GM23248 (cell line): ENCODE data around the gene SKAP2. TPM values are rescaled to one million over a fixed set of nuclear protein-coding genes. Genes with fewer than 3 reads are reported as not detected.

Experiments
- DNase-seq: peaks from one replicate; pipeline ENCODE4 v3.0.0-alpha.2; 2015
- H2AFZ ChIP-seq: fragments of 200-600 bp; sonication (generic); 2 replicates; pipeline ENCODE4 v1.6.1; 2016; ENCODE audit warnings: antibody characterized with exemption
- H3F3A ChIP-seq: fragments of 200-600 bp; sonication (generic); 2 replicates; pipeline ENCODE4 v1.6.1; 2016; ENCODE audit warnings: mild to moderate bottlenecking, antibody characterized with exemption, mixed run types; ENCODE audit not compliant: insufficient read depth
- H3K27ac ChIP-seq: fragments of 200-600 bp; sonication (generic); 2 replicates; pipeline ENCODE4 v1.5.1; 2016; ENCODE audit warnings: mild to moderate bottlenecking
- H3K27me3 ChIP-seq: fragments of 200-600 bp; sonication (generic); replicated peaks from 2 replicates; pipeline ENCODE4 v1.6.1; 2016; ENCODE audit warnings: mild to moderate bottlenecking; ENCODE audit not compliant: insufficient read depth
- H3K36me3 ChIP-seq: fragments of 200-600 bp; sonication (generic); 2 replicates; pipeline ENCODE4 v1.6.1; 2016; ENCODE audit warnings: low read depth, mild to moderate bottlenecking
- H3K4me1 ChIP-seq: fragments of 200-600 bp; sonication (generic); 2 replicates; pipeline ENCODE4 v1.6.1; 2016; ENCODE audit warnings: mild to moderate bottlenecking; ENCODE audit not compliant: insufficient read depth
- H3K4me2 ChIP-seq: fragments of 200-600 bp; sonication (generic); one replicate; pipeline ENCODE4 v1.6.1; 2016; ENCODE audit warnings: mild to moderate bottlenecking; ENCODE audit not compliant: unreplicated experiment
- H3K4me3 ChIP-seq: fragments of 200-600 bp; sonication (generic); 2 replicates; pipeline ENCODE4 v1.5.1; 2016; ENCODE audit warnings: mild to moderate bottlenecking
- H3K79me2 ChIP-seq: fragments of 200-600 bp; sonication (generic); 2 replicates; pipeline ENCODE4 v1.6.1; 2016; ENCODE audit warnings: mild to moderate bottlenecking; ENCODE audit not compliant: insufficient read depth
- H3K9ac ChIP-seq: fragments of 200-600 bp; sonication (generic); 2 replicates; pipeline ENCODE4 v1.6.1; 2016; ENCODE audit warnings: mild to moderate bottlenecking
- H3K9me2 ChIP-seq: fragments of 200-600 bp; sonication (generic); 2 replicates; pipeline ENCODE4 v1.6.1; 2016; ENCODE audit warnings: mixed run types, mild to moderate bottlenecking, moderate library complexity; ENCODE audit not compliant: insufficient read depth
- H3K9me3 ChIP-seq: fragments of 200-600 bp; sonication (generic); one replicate; pipeline ENCODE4 v1.6.1; 2017; ENCODE audit warnings: low read depth
- H4K20me1 ChIP-seq: fragments of 200-600 bp; sonication (generic); 2 replicates; pipeline ENCODE4 v1.6.0; 2016; ENCODE audit not compliant: insufficient read depth
- EZH2 ChIP-seq: fragments of 200-600 bp; sonication (generic); IDR thresholded peaks from 2 replicates; pipeline ENCODE4 v1.6.1; 2018; ENCODE audit warnings: antibody characterized with exemption, mild to moderate bottlenecking; ENCODE audit not compliant: insufficient read depth, poor library complexity, severe bottlenecking
- EZH2phosphoT487 ChIP-seq: fragments of 200-600 bp; sonication (generic); IDR thresholded peaks from 2 replicates; pipeline ENCODE4 v1.6.1; 2018; ENCODE audit warnings: antibody characterized with exemption, moderate library complexity, mild to moderate bottlenecking, low read depth; ENCODE audit not compliant: insufficient read depth
- WGBS, 2 experiments: methylation state at CpG; one replicate each; pipeline ENCODE4 v1.1.6; 2015 to 2017; ENCODE audit warnings: low lambda C conversion rate in 2 of 2, low coverage in 1 of 2; ENCODE audit errors: missing lambda C conversion rate in 2 of 2; 5-methylcytosine and 5-hydroxymethylcytosine counted together
- in situ Hi-C: fragments of 300-500 bp; cut with MboI; formaldehyde crosslinking; loops from 2 replicates; pipeline ENCODE4 v1.15.0; 2020
- polyA plus RNA-seq: library from polyadenylated mRNA; unstranded; fragments of >200 nt; fragmentation: Nextera tagmentation; extraction: Ambion mirVana; gene quantifications from 2 replicates; pipeline ENCODE4 v1.2.1, GENCODE V29; 2016
- total RNA-seq: library from RNA; depleted of rRNA; stranded (reverse); fragments of >200 nt; shearing (Covaris generic); gene quantifications from 2 replicates; pipeline ENCODE4 v1.2.3, GENCODE V29; 2014

Gene SKAP2
- total and polyA plus RNA-seq, 2 experiments from 2014 or later: 18.7 to 28.9 TPM

GRCh38 chr7:26633557-26633956, 230.8 kb downstream of the SKAP2 start:
- Histone ChIP-seq H3K27me3 (no peaks in the 10 kb centered on the region), H3K27ac (no peak overlapping the region), H4K20me1 (no peaks in the 10 kb centered on the region), H2AFZ (no peak overlapping the region), H3K4me1 (no peaks in the 10 kb centered on the region), H3K9ac (no peak overlapping the region), H3K9me3 (no peaks in the 10 kb centered on the region), H3K4me2 (no peak overlapping the region), H3K79me2 (no peaks in the 10 kb centered on the region), H3F3A (no peaks in the 10 kb centered on the region), H3K36me3 (no peaks in the 10 kb centered on the region), H3K4me3 (no peak overlapping the region), H3K9me2 (no peaks in the 10 kb centered on the region)
- WGBS, 2 experiments: 72 to 74% methylated on average over 3 of the region's 3 CpGs
- no peak for DNase-seq
- in situ Hi-C loops: no loop called here
- TF ChIP-seq EZH2 (no peak), EZH2phosphoT487 (no peak)

DNA sequence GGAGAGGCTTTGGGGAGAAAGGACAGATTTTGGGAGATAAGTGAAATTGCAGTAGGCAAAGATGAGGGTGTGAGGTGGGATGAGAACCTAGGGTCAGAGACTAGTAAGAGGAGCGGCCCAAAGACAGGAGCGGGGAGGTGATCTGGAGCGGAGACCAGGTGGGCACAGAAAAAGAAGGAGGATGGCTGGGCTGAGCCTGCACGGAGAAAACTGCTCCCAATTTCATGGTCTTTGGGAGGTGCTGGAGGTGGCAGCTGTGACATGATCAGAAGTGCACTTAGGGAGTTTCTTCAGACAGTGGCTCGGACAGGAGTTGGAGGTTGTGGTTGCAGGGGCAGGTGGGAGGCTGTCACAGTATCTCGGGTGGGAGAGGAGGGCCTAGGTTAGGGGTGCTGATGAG, 232.8 kb downstream of the SKAP2 start:
- Histone ChIP-seq H2AFZ (no peak overlapping the region), H3K79me2 (no peaks in the 10 kb centered on the region), H3K27ac (no peak overlapping the region), H3K9me2 (no peaks in the 10 kb centered on the region), H3K36me3 (no peaks in the 10 kb centered on the region), H3F3A (no peaks in the 10 kb centered on the region), H3K4me2 (no peak overlapping the region), H3K9me3 (no peaks in the 10 kb centered on the region), H4K20me1 (no peaks in the 10 kb centered on the region), H3K4me1 (no peaks in the 10 kb centered on the region), H3K4me3 (no peak overlapping the region), H3K9ac (no peak overlapping the region), H3K27me3 (no peaks in the 10 kb centered on the region)
- TF ChIP-seq EZH2 (no peak), EZH2phosphoT487 (no peak)
- 62 to 67% methylated on average over 6 of the region's 6 CpGs for WGBS, 2 experiments
- in situ Hi-C loops: no loop called here
- DNase-seq: no peak

DNA sequence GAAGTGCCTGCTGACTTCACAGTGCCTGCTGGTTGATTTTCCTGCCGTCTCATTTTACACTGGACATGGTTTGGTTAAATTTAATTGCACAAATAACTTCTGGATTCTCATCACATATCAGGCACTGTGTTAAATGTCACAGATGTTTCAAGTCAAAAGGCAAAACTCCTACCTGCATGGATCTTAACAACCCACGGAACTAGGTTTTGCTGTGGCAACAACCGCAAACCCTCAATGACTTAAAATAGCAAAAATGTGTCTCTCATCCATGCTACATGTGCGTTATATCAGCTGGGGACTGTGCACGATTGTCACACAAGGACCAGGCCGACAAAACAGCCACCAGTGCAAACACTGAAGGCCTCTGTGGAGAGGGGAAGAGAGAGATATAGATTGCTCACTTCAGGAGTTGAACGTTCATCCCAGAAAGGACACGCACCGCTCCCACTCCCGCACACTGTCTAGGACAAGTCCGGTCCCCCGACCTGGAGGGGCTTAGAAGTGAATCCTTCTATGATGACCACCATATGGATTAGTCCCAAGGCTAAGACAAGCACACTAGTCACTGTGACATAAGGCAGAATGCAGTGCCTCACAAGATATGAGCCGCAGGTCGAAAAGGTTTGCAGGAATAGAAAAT, 233.3 kb downstream of the SKAP2 start:
- Histone ChIP-seq H3K36me3 (no peaks in the 10 kb centered on the region), H4K20me1 (no peaks in the 10 kb centered on the region), H3K4me3 (no peak overlapping the region), H3K9ac (no peak overlapping the region), H3K4me2 (no peak overlapping the region), H3F3A (no peaks in the 10 kb centered on the region), H2AFZ (no peak overlapping the region), H3K27ac (no peak overlapping the region), H3K4me1 (no peaks in the 10 kb centered on the region), H3K79me2 (no peaks in the 10 kb centered on the region), H3K27me3 (no peaks in the 10 kb centered on the region), H3K9me2 (no peaks in the 10 kb centered on the region), H3K9me3 (no peaks in the 10 kb centered on the region)
- no peak for DNase-seq
- in situ Hi-C loops: no loop called here
- no peak for TF ChIP-seq EZH2
- WGBS, 2 experiments: 63 to 68% methylated on average over 14 of the region's 14 CpGs

DNA sequence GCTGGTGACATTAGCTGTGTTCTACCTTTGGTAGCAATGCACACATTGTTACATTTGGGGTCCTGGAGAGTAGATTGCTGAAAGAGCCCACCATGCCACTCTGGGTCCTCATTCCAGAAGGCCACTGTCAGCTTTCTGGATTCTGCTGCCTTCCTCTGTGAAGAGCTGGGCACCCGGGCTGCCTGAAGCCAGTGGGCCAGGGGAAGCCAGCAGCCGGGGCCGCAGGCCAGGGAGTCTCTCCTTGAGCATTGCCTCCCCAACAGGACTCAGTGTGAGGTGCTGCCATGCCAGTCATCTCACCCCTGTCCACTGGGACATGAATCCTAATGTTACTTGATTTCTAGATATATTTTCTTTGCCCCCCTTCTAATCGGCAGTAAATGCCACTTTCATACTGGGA, 234.0 kb downstream of the SKAP2 start:
- H3K27me3 ChIP-seq: no peaks in the 10 kb centered on the region
- H3K4me1 ChIP-seq: no peaks in the 10 kb centered on the region
- no peak overlapping the region for H3K27ac ChIP-seq
- no peaks in the 10 kb centered on the region for H4K20me1 ChIP-seq
- 53 to 71% methylated on average over 4 of the region's 4 CpGs for WGBS, 2 experiments
- H3K9ac ChIP-seq: no peak overlapping the region
- no peak for DNase-seq
- H3K4me2 ChIP-seq: no peak overlapping the region
- H3K9me3 ChIP-seq: no peaks in the 10 kb centered on the region
- no peaks in the 10 kb centered on the region for H3K79me2 ChIP-seq
- no peaks in the 10 kb centered on the region for H3F3A ChIP-seq
- no peaks in the 10 kb centered on the region for H3K36me3 ChIP-seq
- no peak overlapping the region for H2AFZ ChIP-seq
- no peaks in the 10 kb centered on the region for H3K9me2 ChIP-seq
- in situ Hi-C loops: no loop called here
- TF ChIP-seq EZH2: no peak
- no peak for TF ChIP-seq EZH2phosphoT487
- H3K4me3 ChIP-seq: no peak overlapping the region

DNA sequence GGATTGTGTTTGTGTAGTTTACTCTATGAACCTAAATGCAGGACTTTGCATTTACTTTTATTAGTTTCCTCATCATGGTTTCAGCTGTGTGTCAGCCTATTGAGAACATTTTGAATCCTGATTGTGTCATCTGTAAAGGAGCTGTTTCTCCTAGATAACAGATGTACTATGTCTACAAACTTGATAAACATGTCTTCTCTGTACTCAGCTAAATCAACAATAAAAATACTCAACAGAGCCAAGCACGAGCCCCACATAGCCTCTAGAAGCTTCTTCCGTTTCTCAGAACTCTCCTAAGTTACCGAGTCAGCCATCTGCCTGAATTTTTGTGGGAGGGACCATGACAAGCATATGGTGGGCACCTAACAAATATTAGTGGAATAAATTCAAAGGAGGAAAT, 234.7 kb downstream of the SKAP2 start:
- H4K20me1 ChIP-seq: no peaks in the 10 kb centered on the region
- H3K4me1 ChIP-seq: no peaks in the 10 kb centered on the region
- TF ChIP-seq EZH2phosphoT487: no peak
- TF ChIP-seq EZH2: no peak
- H2AFZ ChIP-seq: no peak overlapping the region
- no peak overlapping the region for H3K4me2 ChIP-seq
- H3K79me2 ChIP-seq: no peaks in the 10 kb centered on the region
- H3K9me3 ChIP-seq: no peaks in the 10 kb centered on the region
- in situ Hi-C loops: no loop called here
- 35 to 38% methylated on average over 3 of the region's 3 CpGs for WGBS, 2 experiments
- H3K27me3 ChIP-seq: no peaks in the 10 kb centered on the region
- H3K9ac ChIP-seq: no peak overlapping the region
- no peaks in the 10 kb centered on the region for H3K9me2 ChIP-seq
- no peak overlapping the region for H3K27ac ChIP-seq
- no peak overlapping the region for H3K4me3 ChIP-seq
- no peak for DNase-seq
- H3K36me3 ChIP-seq: no peaks in the 10 kb centered on the region
- H3F3A ChIP-seq: no peaks in the 10 kb centered on the region
